ENCODE results near the gene C11orf21.

GRCh38 chr11:2258501-2259465 lies 42.9 kb downstream of the C11orf21 start:
- no peak for TF ChIP-seq CTCF (optimal IDR thresholded peaks at IDR 0.05 in 1 of 3, IDR thresholded peaks at IDR 0.05 in 1 of 3, conservative IDR thresholded peaks at IDR 0.05 in 1 of 3; ENCODE audit: extremely low read depth in 1 of 3, insufficient read depth in 2 of 3, low read length in 3 of 3)
- TF ChIP-seq EZH2 (IDR thresholded peaks at IDR 0.05; ENCODE audit: low read length): no peak
